Vagina (tissue), 2 donors: ENCODE data around the gene RAB22A.

ENCODE experiments used
- CTCF ChIP-seq, 3 experiments: fragments of 450-650 bp in 2 of 3; fragments of 200-600 bp in 1 of 3; sonication (generic) in 1 of 3; IDR thresholded peaks; one replicate each; pipeline ENCODE4 v1.5.1; 2017 to 2019; ENCODE audit warnings: antibody characterized with exemption in 3 of 3, mild to moderate bottlenecking in 2 of 3, moderate library complexity in 2 of 3
- POLR2A ChIP-seq, 2 donors: fragments of 450-650 bp; IDR thresholded peaks; one replicate each; pipeline ENCODE4 v1.6.1; 2017; ENCODE audit warnings: antibody characterized with exemption in 2 of 2, mild to moderate bottlenecking in 2 of 2, moderate library complexity in 2 of 2
- POLR2AphosphoS5 ChIP-seq, 2 donors: sonication (generic); formaldehyde crosslinking; IDR thresholded peaks; one replicate each; pipeline ENCODE4 v1.9.0; 2017; ENCODE audit warnings: antibody characterized with exemption in 2 of 2, mild to moderate bottlenecking in 2 of 2, low read depth in 1 of 2; ENCODE audit not compliant: insufficient read depth in 1 of 2

- TF ChIP-seq POLR2A (IDR thresholded peaks at IDR 0.05), result no peak
- no peak for TF ChIP-seq CTCF (IDR thresholded peaks at IDR 0.05)
- no peak for TF ChIP-seq POLR2AphosphoS5 (IDR thresholded peaks at IDR 0.05; ENCODE audit: insufficient read depth in 1 of 2, low read depth in 1 of 2)
Measured at GRCh38 chr20:58271606-58272351, 37.7 kb upstream of the RAB22A start.
